Left cardiac atrium (tissue), 4 donors: ENCODE measurements around the gene ESRRB. TPM values are rescaled to one million over a fixed set of nuclear protein-coding genes. Genes with fewer than 3 reads are reported as not detected.

Experiments
- ATAC-seq, 2 donors: fragments of 200-7000 bp; cut with Tn5 transposase; one replicate each; pipeline ENCODE4 v1.9.1; 2020; ENCODE audit warnings: mild to moderate bottlenecking in 2 of 2, moderate library complexity in 2 of 2
- DNase-seq: peaks from one replicate; pipeline ENCODE4 v3.0.0-alpha.2; 2020
- intact Hi-C, 2 donors: fragments of 100-400 bp; cut with DNase I; formaldehyde crosslinking; loops; one replicate each; pipeline versions ENCODE4 v1.14.1 to v1.15.1; 2022 to 2023
- total RNA-seq, 2 donors: library from RNA; stranded (reverse); fragmentation: NEBNext Ultra II Directional; extraction: Animal tissue kit (Norgen Biotek cat#: 25700); gene quantifications; one replicate each; pipeline ENCODE4 v1.2.1, GENCODE V29; 2021
- donor health status: DM: no; HTN: yes; CAD: no.
- donor health status: DM: no; HTN: yes; CAD: no; lungs with severe emphysema.
- donor health status: DM: yes; HTN: yes; CAD: no.
- donor health status: Dilated cardiomyopathy.

ESRRB gene
- total RNA-seq, 2 donors from 2014 or later = 4.3 to 5.5 TPM

DNA sequence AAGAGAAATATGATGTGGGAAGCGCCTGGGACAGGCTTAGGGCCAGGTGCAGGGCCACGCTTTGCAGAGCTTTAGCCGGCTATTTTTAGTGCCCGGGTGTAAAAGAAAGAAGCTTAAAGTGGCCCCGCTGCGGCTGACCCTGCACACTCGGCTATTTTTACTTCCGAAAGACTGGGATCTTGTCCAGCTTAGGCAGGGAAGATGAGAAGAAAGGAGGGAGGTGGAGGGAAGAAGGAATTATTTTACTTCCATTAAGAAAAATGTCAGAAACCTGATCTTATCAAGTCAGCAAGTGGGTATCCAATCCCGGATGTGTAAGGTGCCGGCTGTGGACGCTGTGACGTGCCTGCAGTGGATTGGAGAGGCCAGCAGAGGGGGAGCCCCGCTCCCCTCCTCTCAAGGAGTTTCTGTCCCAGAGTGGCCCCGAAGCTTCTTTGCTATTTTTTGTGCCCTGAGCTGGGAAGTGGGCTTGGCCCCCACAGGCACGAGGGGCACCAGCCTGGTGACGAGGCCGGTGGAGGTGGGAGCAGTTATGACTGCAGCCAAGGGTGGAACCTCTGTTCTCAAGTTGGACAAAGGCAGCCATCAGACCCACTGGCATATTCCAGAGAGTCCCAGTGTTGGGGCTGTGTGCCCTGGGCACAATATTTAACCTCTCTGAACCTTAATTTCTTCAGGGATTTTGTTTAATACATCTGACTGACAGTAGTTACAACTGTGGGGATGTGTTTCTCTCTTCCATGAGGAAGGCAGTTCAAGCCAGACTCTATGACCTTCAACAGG lies 97.7 kb downstream of the ESRRB start:
- ATAC-seq = peak; percentile 81 to 86
- DNase-seq = peak; percentile 36
- intact Hi-C loops = no loop called here

- no peak for ATAC-seq
- no peak for DNase-seq
- intact Hi-C loops = no loop called here
Measured at GRCh38 chr14:76480426-76480825, 104.5 kb downstream of the ESRRB start.

DNA sequence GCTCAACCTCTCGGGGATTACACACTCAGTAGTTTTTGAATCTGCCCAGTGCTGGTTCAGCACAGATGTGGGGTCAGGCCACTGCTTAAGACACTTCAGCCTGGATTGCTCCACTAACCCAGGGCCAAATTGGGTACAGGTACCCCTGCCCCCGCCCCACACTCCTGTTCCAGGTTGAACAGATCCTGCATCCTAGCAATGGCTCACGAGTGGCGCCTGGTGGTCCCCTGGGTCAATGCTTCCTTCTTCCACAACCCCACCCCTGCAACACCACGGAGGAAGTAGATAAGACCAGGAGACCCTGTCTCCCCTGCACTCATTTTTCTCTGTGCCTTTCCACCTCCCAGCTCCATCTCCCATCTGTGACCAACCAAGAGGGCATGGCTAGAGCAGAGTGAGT lies 108.4 kb downstream of the ESRRB start:
- no peak for ATAC-seq
- DNase-seq = no peak
- intact Hi-C loops = no loop called here

DNA sequence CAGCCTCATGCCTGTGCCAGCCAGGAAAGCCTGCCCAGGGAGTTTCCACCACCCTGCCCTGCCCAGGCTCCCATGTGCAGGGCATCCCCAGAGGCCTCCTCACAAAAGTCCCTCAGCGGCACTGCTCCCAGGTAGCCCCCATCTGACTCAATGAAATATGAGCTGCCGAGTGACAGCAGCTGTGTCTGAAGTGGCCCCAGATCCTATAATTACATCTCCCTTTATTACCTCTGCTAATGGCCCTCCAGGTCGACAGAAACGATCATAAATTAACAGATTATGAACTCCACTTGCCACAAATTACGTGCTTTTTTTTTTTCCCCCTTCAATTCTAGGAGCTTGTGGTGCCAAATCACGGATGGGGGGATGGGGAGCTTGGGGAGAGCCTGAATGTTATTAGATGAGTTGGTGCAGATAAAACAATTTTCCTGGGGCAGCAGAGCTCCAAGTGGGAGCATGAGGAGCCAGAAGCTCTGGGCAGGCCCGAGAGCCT lies 110.4 kb downstream of the ESRRB start:
- DNase-seq (no peak), ATAC-seq (no peak)
- intact Hi-C loops = no loop called here

- ATAC-seq (no peak), DNase-seq (no peak)
- intact Hi-C loops = no loop called here
Measured at GRCh38 chr14:76488551-76488950, 112.6 kb downstream of the ESRRB start.

DNA sequence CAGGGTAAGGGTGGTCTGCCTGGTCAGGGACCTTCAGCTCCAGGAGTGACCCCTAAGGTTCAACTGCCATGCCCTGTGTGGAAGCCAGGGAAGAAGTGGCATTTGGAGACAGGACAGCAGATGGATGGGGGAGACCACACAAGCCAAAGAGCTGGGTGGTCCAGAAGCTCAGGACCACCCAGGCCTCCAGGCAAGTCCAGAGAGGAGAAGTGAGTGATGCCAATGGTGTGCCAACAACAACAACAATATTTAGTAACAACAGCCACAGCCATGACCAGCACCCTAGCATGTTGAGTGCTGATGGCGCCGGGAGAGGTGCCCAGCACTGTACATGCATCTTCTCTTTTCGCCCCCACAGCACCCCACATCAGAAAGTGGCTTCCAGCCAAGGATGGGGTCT lies 113.7 kb downstream of the ESRRB start:
- DNase-seq = no peak
- ATAC-seq = no peak
- intact Hi-C loops = no loop called here

DNA sequence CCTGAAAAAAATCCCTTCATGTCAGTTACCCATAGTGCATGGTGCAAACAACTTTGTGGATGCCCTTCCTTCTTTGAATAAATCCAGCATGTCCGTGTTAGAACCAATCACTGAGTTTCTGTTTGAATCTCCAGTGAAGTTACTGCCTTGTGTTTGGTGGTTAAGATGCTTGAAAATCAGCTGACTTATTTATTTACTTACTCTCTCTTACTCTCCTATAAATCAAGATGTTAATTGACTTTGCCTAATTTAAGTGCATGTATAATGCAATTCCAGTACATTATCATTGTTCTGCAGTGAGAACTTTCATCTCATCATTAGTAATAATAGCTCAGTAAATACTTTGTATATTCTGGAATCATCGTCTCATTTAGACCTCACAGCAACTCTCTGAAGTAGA lies 114.2 kb downstream of the ESRRB start:
- intact Hi-C loops = no loop called here
- DNase-seq (no peak), ATAC-seq (no peak)

- DNase-seq = no peak
- intact Hi-C loops = no loop called here
- no peak for ATAC-seq
Measured at GRCh38 chr14:76490735-76491134, 114.8 kb downstream of the ESRRB start.

DNA sequence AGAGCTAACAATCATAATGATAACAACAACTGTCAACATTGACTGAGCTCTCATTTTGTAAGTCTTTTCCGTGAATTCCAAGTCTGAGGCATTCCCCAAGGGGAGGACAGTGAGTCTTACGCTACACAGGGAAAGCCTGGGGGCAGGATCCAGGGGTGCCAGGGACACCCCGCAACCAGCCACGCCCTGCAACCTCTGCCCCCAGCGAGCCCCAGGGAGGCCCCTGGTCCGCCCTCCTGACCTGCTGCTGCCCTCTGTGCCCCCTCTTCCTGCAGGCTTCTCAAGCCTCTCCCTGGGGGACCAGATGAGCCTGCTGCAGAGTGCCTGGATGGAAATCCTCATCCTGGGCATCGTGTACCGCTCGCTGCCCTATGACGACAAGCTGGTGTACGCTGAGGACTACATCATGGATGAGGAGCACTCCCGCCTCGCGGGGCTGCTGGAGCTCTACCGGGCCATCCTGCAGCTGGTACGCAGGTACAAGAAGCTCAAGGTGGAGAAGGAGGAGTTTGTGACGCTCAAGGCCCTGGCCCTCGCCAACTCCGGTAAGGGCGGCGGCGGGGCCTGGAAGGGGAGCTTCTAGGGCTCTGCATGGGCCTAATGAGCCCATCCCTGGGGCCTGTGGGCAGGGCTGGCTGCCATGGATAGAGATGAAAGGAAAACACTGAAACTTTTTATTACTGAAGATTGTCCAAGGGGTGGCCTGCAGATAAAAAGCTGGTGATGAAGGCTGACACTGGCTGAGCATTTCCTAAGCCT lies 115.4 kb downstream of the ESRRB start:
- intact Hi-C loops = no loop called here
- DNase-seq (no peak), ATAC-seq (no peak)

DNA sequence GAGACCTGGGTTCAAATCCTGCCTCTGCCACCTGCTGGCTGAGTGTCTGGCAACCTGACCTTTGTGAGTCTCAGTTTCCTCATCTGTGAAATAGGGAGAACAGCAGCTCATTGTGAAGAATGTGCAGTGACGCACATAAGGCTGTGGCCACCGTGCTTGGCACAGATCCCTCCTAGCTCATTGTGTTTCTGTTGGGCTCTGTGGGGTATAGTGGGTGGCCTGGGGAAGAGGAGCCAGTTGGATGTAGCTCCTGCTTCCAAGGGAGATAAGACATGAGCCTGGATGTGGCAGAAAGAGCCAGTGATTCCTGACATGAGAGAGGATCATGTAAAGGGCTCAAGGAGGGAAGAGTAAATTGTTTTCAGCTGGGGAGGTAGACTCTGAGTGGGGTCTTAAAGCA lies 120.0 kb downstream of the ESRRB start:
- DNase-seq (no peak), ATAC-seq (no peak)
- intact Hi-C loops = no loop called here

DNA sequence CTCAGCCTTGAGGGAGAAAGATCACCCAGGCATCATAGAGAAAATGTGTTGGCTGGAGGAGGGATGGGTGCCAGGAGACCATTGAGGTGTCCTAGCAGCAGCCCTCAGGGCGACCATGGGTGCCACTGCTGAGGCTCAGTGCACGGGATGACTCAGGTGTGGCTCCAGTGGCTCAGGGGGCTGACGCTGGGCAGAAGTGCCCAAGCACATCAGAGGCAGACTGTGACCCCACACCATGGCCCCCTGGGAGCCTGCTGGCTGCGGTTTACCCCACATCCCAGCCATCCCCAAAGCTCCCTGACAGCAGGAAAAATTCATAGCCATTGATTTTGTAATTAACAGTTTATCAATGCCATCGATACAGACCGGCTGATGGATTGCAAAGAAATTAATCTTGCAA lies 120.7 kb downstream of the ESRRB start:
- intact Hi-C loops = no loop called here
- DNase-seq (no peak), ATAC-seq (no peak)

DNA sequence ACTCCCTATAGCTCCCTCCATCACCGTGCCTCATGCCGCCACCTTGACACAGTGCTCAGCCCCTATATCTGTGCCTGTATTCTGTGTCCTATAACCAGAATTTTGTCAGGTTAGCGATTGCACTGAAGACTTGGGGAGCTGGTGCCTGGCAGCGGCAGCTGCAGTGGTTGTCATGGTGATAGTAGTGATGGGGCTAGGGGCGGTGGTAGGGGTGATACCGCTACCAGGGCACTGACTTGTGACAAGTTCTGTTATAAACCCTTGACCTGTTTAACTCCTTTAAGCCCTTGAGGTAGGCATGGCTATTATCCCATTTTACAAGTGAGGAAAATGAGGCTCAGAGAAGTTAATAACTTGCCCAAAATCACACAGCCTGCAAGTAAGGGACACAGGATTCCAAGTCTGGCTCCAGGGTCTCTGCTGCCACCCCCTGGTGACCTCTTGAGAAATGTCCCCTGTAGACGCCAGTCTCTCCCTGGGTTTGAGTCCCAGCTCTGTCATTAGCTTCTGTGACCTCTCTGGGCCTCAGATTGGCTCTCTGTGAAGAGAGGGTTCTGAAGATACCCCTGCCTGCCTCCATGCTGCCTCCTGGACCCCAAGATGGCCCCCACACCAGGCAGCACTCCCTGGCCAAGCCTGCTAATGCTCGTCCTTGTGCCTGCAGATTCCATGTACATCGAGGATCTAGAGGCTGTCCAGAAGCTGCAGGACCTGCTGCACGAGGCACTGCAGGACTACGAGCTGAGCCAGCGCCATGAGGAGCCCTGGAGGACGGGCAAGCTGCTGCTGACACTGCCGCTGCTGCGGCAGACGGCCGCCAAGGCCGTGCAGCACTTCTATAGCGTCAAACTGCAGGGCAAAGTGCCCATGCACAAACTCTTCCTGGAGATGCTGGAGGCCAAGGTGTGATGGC lies 121.9 kb downstream of the ESRRB start:
- ATAC-seq (no peak), DNase-seq (no peak)
- intact Hi-C loops = no loop called here

GRCh38 chr14:76498463-76498935 lies 122.6 kb downstream of the ESRRB start:
- no peak for DNase-seq
- ATAC-seq = no peak
- intact Hi-C loops = no loop called here

GRCh38 chr14:76498976-76499375 lies 123.0 kb downstream of the ESRRB start:
- no peak for DNase-seq
- intact Hi-C loops = no loop called here
- ATAC-seq = no peak

DNA sequence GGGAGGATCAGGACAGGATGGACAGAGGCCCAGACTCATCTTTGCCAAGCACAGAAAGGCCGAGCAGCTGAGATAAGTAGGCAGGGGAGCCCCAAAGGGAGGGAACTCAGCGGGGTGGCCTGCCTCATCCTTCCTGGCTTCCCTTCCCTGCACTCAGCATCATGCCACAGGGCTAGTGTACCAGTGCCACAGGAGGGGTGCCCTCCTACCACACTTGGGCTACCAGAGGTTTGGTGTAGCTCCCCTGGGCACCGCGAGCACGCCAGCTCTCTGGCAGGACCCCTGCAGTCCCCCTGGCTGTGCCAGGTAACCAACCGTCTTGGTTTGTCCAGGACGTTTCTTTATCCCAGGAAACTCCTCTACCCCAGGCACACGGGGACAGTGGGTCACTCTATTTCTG lies 123.5 kb downstream of the ESRRB start:
- DNase-seq (no peak), ATAC-seq (no peak)
- intact Hi-C loops = no loop called here

DNA sequence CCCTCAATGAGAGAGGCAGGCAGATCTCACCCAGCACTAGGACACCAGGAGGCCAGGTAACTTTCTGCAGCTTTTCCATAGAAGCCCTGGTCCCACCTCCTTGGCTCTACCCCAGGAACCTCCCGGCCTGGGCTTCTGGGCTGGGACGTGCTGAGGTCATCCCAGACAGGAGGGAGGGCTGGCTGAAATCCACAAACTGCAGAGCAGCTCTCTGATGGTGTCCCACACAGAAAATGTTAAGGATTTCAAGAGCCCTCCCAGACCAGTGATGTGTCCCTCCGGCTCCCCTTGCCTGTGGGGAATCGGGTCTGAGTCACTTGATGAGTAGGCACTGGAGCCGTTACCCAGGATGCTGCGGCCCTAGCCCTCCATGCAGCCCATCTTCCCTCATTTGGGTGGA lies 124.1 kb downstream of the ESRRB start:
- peak; percentile 23 to 84 for ATAC-seq
- intact Hi-C loops = no loop called here
- DNase-seq = no peak

GRCh38 chr14:76500480-76500879 lies 124.5 kb downstream of the ESRRB start:
- ATAC-seq (peak; percentile 8 to 20), DNase-seq (no peak)
- intact Hi-C loops = no loop called here

- intact Hi-C loops = no loop called here
- ATAC-seq (no peak), DNase-seq (no peak)
Measured at GRCh38 chr14:76501156-76501720, 125.3 kb downstream of the ESRRB start.

DNA sequence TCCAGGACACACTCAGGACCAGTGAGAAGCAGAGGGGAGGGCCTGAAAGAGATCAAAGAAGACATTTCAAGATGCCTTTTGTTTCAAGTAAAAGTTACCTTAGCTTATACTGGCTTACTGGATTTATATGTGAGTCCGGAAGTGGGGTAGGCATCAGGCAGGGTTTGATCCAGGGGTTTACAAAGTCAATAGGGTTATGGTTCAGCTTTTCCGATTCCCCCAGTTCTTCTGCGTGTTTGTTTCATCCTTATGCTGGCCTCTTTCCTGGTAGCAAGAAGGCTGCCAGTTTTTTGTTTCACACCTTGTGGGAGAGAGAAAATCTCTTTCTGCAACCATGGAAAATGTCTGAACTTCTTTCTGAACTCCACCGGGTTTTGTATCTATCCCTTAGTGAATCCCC lies 126.3 kb downstream of the ESRRB start:
- DNase-seq (no peak), ATAC-seq (no peak)
- intact Hi-C loops = no loop called here
